Loucy (cell line): Measurements from ENCODE around the gene AKAP6.

Source experiments
- EZH2phosphoT487 ChIP-seq: fragments of 200-600 bp; IDR thresholded peaks from 2 replicates; pipeline ENCODE4 v1.6.1; 2018; ENCODE audit warnings: antibody characterized with exemption, mild to moderate bottlenecking, moderate library complexity, borderline replicate concordance
- TF ChIP-seq, protein P1 (sequence below): fragments of 200-600 bp; sonication (generic); conservative IDR thresholded peaks from 2 replicates; pipeline ENCODE4 v1.5.1; 2014; ENCODE audit warnings: mild to moderate bottlenecking, antibody characterized with exemption, low read length

DNA sequence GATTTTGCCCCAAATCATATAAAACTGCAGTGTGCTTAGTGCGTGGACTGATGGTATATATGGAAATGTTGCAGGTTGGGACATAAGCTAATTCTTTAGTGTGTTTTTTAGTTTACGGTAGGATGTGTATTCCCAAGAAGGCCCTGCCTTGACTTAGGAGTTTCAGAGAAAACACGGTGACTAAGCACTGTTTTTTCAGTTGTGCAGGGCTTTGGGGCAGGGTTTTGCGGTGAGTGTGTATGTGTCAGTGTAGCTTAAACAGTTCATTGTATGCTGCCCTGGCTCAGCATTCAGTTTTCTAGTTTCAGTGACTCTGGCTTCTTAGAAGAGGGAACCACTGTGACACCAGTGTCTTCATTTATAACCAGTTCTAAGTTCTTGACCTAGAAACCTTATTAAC is 101.2 kb downstream of the AKAP6 start:
- TF ChIP-seq, protein P1, sequence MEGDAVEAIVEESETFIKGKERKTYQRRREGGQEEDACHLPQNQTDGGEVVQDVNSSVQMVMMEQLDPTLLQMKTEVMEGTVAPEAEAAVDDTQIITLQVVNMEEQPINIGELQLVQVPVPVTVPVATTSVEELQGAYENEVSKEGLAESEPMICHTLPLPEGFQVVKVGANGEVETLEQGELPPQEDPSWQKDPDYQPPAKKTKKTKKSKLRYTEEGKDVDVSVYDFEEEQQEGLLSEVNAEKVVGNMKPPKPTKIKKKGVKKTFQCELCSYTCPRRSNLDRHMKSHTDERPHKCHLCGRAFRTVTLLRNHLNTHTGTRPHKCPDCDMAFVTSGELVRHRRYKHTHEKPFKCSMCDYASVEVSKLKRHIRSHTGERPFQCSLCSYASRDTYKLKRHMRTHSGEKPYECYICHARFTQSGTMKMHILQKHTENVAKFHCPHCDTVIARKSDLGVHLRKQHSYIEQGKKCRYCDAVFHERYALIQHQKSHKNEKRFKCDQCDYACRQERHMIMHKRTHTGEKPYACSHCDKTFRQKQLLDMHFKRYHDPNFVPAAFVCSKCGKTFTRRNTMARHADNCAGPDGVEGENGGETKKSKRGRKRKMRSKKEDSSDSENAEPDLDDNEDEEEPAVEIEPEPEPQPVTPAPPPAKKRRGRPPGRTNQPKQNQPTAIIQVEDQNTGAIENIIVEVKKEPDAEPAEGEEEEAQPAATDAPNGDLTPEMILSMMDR, result no peak
- no peak for TF ChIP-seq EZH2phosphoT487
